LNCAP (cell line): ENCODE measurements around the gene MYLK.

Source experiments
- TF ChIP-seq, protein P1 (sequence below): fragments of 450-650 bp; IDR thresholded peaks from 2 replicates; pipeline ENCODE4 v1.5.1; 2017; ENCODE audit warnings: mild to moderate bottlenecking

The MYLK gene

DNA sequence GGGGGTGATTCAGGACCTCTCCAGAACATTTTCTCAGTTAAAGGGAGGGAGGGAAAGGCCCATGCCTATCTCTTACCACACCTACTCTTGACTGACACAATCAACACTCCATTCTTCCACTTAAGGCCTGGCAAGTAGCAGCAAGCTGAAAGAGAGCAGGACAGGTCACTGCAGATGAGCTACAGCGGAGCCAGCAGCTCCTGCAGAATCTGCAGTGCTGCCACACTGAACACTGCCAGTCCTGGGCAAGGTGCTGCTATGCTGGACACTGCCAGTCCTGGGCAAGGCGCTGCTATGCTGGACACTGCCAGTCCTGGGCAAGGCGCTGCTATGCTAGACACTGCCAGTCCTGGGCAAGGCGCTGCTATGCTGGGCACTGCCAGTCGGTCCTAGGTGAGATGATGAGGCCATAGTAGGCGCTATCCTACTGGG is 143.7 kb downstream of the MYLK start:
- TF ChIP-seq, protein P1, sequence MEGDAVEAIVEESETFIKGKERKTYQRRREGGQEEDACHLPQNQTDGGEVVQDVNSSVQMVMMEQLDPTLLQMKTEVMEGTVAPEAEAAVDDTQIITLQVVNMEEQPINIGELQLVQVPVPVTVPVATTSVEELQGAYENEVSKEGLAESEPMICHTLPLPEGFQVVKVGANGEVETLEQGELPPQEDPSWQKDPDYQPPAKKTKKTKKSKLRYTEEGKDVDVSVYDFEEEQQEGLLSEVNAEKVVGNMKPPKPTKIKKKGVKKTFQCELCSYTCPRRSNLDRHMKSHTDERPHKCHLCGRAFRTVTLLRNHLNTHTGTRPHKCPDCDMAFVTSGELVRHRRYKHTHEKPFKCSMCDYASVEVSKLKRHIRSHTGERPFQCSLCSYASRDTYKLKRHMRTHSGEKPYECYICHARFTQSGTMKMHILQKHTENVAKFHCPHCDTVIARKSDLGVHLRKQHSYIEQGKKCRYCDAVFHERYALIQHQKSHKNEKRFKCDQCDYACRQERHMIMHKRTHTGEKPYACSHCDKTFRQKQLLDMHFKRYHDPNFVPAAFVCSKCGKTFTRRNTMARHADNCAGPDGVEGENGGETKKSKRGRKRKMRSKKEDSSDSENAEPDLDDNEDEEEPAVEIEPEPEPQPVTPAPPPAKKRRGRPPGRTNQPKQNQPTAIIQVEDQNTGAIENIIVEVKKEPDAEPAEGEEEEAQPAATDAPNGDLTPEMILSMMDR = no peak

DNA sequence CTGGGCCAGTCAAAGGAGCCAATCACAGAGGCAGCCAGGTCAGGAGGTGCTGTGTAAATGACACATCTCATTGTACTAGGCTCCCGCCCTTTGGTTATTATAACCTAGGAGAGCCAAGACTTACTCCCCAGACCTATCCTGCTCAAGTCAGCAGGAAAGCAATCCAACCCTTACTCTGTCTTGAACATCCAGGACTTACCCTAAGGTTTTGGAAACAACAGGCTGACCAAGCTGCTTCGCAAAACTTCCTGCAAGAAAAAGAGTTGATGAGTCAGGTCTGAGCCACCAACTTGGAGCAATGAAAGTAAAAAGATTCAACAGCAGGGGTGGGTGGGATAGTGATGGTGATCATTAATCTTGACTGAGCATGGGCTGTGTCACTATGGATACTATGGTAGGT is 144.4 kb downstream of the MYLK start:
- TF ChIP-seq, protein P1 = no peak

- TF ChIP-seq, protein P1 = no peak
Measured at GRCh38 chr3:123739106-123739505, 145.0 kb downstream of the MYLK start.

GRCh38 chr3:123737168-123737567 is 147.0 kb downstream of the MYLK start:
- TF ChIP-seq, protein P1 = no peak

DNA sequence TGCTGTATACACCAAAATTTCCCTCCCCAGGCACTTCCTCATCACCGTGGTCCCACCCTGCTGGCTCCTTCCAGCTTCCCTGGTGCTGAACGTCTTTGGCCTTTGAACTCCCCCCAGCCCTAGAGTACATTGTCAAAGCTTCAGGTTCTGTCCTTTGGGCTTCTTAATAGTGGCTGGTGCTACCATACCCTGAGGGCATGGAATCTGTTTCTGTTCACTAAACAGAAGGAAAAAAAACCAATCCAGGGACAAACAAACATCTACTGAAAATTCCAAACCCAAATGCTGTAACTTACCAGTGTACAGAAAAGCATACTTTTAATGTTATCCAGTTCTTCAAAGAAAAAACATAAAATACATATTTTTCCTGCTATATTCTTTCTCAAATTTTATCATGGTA is 148.7 kb downstream of the MYLK start:
- TF ChIP-seq, protein P1 = no peak

GRCh38 chr3:123734527-123734902 is 149.6 kb downstream of the MYLK start:
- TF ChIP-seq, protein P1 = no peak

- TF ChIP-seq, protein P1 = no peak
Measured at GRCh38 chr3:123733805-123734526, 150.2 kb downstream of the MYLK start.

GRCh38 chr3:123733341-123733740 is 150.8 kb downstream of the MYLK start:
- TF ChIP-seq, protein P1 = no peak
